RWPE1 (cell line): Measurements from ENCODE around the gene KLF14.

ENCODE experiments used
- CTCF ChIA-PET: fragments of 350-600 bp; sonication (Branson Sonifier 250); formaldehyde crosslinking; extraction: SDS; loops from one replicate; lab custom pipeline; 2021; lab: Yijun Ruan, JAX
- POLR2A ChIA-PET: fragments of 400-600 bp; formaldehyde crosslinking; extraction: SDS; loops from one replicate; lab custom pipeline; 2020; ENCODE audit warnings: antibody characterized with exemption; ENCODE audit not compliant: low non-redundant PET; lab: Yijun Ruan, JAX
- DNase-seq: peaks from one replicate; pipeline ENCODE4 v3.0.0; 2012; ENCODE audit warnings: low spot score
- H3K27ac ChIP-seq: fragments of 450-650 bp; 2 replicates; pipeline ENCODE4 v1.5.1; 2017
- CTCF ChIP-seq: fragments of 450-650 bp; conservative IDR thresholded peaks from 2 replicates; pipeline ENCODE4 v1.5.1; 2017; ENCODE audit warnings: low read depth, mild to moderate bottlenecking

Gene KLF14

GRCh38 chr7:130756316-130756715, 22.3 kb upstream of the KLF14 start:
- no peak for TF ChIP-seq CTCF
- ChIA-PET CTCF (no interaction called here), POLR2A (no interaction called here)
- no peak for DNase-seq
- H3K27ac ChIP-seq: no peak overlapping the region

- TF ChIP-seq CTCF: no peak
- no peak overlapping the region for H3K27ac ChIP-seq
- CTCF ChIA-PET: no interaction called here
- POLR2A ChIA-PET: no interaction called here
- no peak for DNase-seq
Measured at GRCh38 chr7:130752424-130752823, 18.4 kb upstream of the KLF14 start.

- ChIA-PET CTCF (interaction anchor here (0.6 to 0.7 kb wide), 3 partner anchors 21 to 616 kb away, joined by 3 to 4 read pairs (median 3); no protein-coding TSS in a partner anchor), POLR2A (no interaction called here)
- no peak for DNase-seq
- TF ChIP-seq CTCF: no peak
- no peak overlapping the region for H3K27ac ChIP-seq
Measured at GRCh38 chr7:130750755-130751154, 16.7 kb upstream of the KLF14 start.

- POLR2A ChIA-PET: no interaction called here
- TF ChIP-seq CTCF: no peak
- no peak overlapping the region for H3K27ac ChIP-seq
- CTCF ChIA-PET: no interaction called here
- DNase-seq: no peak
Measured at GRCh38 chr7:130748531-130749389, 14.8 kb upstream of the KLF14 start.

DNA sequence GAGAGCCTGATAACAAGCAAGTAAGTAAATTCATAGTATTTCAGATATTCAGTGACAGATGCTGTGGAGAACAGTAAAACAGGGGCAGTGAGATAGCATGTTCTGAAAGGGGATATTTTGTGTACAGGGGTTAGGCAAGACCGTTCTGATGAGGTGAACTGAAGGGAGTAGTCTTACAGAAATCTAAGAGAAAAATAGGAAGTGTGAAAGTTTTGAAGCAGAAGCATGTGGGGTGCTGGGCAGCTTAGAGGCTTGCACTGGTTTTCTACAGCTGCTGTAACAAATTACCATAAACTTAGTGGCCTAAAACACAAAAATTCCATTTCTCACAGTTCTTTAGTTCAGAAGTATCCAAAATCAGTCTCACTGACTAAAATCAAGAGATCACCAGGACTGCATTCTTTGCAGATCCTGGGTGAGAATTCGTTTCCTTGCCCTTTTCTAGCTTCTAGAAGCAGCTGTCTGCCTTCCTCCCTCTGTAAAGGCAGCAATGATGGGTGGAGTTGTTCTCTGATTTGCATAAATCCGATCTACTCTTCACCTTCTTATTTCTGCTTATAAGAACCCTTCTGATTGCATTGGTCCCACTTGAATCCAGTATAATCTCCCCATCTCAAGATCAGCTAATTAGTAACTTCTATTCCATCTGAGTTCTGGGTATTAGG, 7.5 kb upstream of the KLF14 start:
- no peak for TF ChIP-seq CTCF
- ChIA-PET POLR2A (no interaction called here), CTCF (interaction anchor here (0.9 kb wide), 1 partner anchor 670 kb away, joined by 5 read pairs; no protein-coding TSS in a partner anchor)
- no peak overlapping the region for H3K27ac ChIP-seq
- DNase-seq: no peak

DNA sequence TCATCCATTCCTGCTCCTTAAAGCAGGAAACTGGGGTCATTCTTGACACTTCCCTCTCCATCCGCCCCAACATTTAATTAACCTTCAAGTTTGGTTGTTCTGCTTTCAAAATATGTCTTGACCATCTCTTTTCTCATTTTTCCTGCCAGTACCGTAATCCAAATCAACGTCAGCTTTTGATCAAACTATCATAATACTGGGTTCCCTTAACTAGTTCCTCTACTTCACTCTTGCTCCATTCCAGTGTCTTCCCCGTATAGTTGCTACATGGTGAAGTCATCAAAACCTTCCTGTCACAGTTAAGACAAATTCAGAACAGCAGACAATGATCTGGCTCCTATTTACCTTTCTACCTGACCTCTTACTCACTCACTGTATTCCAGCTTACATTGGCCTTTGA, 6.6 kb upstream of the KLF14 start:
- TF ChIP-seq CTCF: no peak
- no peak for DNase-seq
- POLR2A ChIA-PET: no interaction called here
- CTCF ChIA-PET: no interaction called here
- H3K27ac ChIP-seq: no peak overlapping the region
